ENCODE measurements around the gene DPT.

- TF ChIP-seq BCL11A (IDR thresholded peaks at IDR 0.05; ENCODE audit: low read depth, low read length) (no peak), ZNF24 (IDR thresholded peaks at IDR 0.05) (no peak), USF1 (IDR thresholded peaks at IDR 0.05; ENCODE audit: borderline replicate concordance, extremely low read length, insufficient read depth, low read depth, low read length) (no peak), CTCF (IDR thresholded peaks at IDR 0.05 in 2 of 3, conservative IDR thresholded peaks at IDR 0.05 in 1 of 3; ENCODE audit: control insufficient read depth in 2 of 3, extremely low read depth in 1 of 3, insufficient read depth in 1 of 3, low read depth in 3 of 3, low read length in 3 of 3) (no peak), ETV6 (conservative IDR thresholded peaks at IDR 0.05 in 1 of 2, IDR thresholded peaks at IDR 0.05 in 1 of 2; ENCODE audit: borderline replicate concordance in 1 of 2, low read depth in 1 of 2) (no peak), RFX5 (IDR thresholded peaks at IDR 0.05; ENCODE audit: low read depth, low read length) (no peak), TAF1 (IDR thresholded peaks at IDR 0.05; ENCODE audit: borderline replicate concordance, low read depth, low read length) (no peak), POLR2A (IDR thresholded peaks at IDR 0.05; ENCODE audit: low read depth, low read length) (no peak), EP300 (IDR thresholded peaks at IDR 0.05; ENCODE audit: borderline replicate concordance in 1 of 2, control insufficient read depth in 1 of 2, low read depth in 2 of 2, low read length in 2 of 2) (no peak)
These were observed 37.6 kb upstream of the DPT start for GRCh38 chr1:168766568-168766967.
